Neural cell (in vitro differentiated cells): Measurements from ENCODE around the gene FNDC3B. TPM values are rescaled to one million over a fixed set of nuclear protein-coding genes. Genes with fewer than 3 reads are reported as not detected.

Experiments used
- H2AFZ ChIP-seq: fragments of 200-600, 300-800 bp; sonication (generic), shearing (Covaris generic); 2 replicates; pipeline ENCODE4 v1.6.0; 2014; ENCODE audit warnings: low read depth, mild to moderate bottlenecking, antibody characterized with exemption, low read length, moderate library complexity
- H3F3A ChIP-seq: fragments of 200-600 bp; shearing (Covaris generic); 2 replicates; pipeline ENCODE4 v1.6.1; 2016; ENCODE audit warnings: mild to moderate bottlenecking, moderate library complexity, mixed read lengths, antibody characterized with exemption, low read length; ENCODE audit not compliant: insufficient read depth, poor library complexity, severe bottlenecking
- H3K27ac ChIP-seq: fragments of 200-600, 300-800 bp; sonication (generic), shearing (Covaris generic); 2 replicates; pipeline ENCODE4 v1.5.1; 2014; ENCODE audit warnings: mild to moderate bottlenecking, low read length, moderate library complexity
- H3K27me3 ChIP-seq: fragments of 300-800, 200-600 bp; sonication (generic), shearing (Covaris generic); 2 replicates; pipeline ENCODE4 v1.6.0; 2014; ENCODE audit warnings: mild to moderate bottlenecking, low read depth, low read length, moderate library complexity; ENCODE audit not compliant: insufficient read depth
- H3K36me3 ChIP-seq: fragments of 300-800, 200-600 bp; sonication (generic), shearing (Covaris generic); 2 replicates; pipeline ENCODE4 v1.5.1; 2014; ENCODE audit warnings: mild to moderate bottlenecking, antibody characterized with exemption, low read length, moderate library complexity; ENCODE audit not compliant: insufficient read depth
- H3K4me2 ChIP-seq: fragments of 300-800, 200-600 bp; sonication (generic), shearing (Covaris generic); 2 replicates; pipeline ENCODE4 v1.6.0; 2014; ENCODE audit warnings: mild to moderate bottlenecking, low read length
- H3K4me3 ChIP-seq: fragments of 300-800, 200-600 bp; sonication (generic), shearing (Covaris generic); 2 replicates; pipeline ENCODE4 v1.5.1; 2014; ENCODE audit warnings: mild to moderate bottlenecking, low read length, moderate library complexity
- H3K79me2 ChIP-seq: fragments of 200-600 bp; shearing (Covaris generic); replicated peaks from 2 replicates; pipeline ENCODE4 v1.6.0; 2014; ENCODE audit warnings: mild to moderate bottlenecking, low read length, moderate library complexity; ENCODE audit not compliant: insufficient read depth
- H3K9ac ChIP-seq: fragments of 300-800, 200-600 bp; sonication (generic), shearing (Covaris generic); 2 replicates; pipeline ENCODE4 v1.6.1; 2016; ENCODE audit warnings: mild to moderate bottlenecking, low read length, mixed read lengths
- H3K9me2 ChIP-seq: fragments of 200-600 bp; shearing (Covaris generic); 2 replicates; pipeline ENCODE4 v1.6.1; 2016; ENCODE audit warnings: mild to moderate bottlenecking, low read length, mixed read lengths; ENCODE audit not compliant: insufficient read depth
- H3K9me3 ChIP-seq: fragments of 200-600, 300-800 bp; sonication (generic), shearing (Covaris generic); 2 replicates; pipeline ENCODE4 v1.6.1; 2016; ENCODE audit warnings: mild to moderate bottlenecking, mixed run types, low read length, moderate library complexity, mixed read lengths
- H4K20me1 ChIP-seq: fragments of 200-600 bp; shearing (Covaris generic); 2 replicates; pipeline ENCODE4 v1.6.1; 2016; ENCODE audit warnings: mild to moderate bottlenecking, mixed run types; ENCODE audit not compliant: insufficient read depth
- EP300 ChIP-seq: fragments of 450-650 bp; conservative IDR thresholded peaks from 2 replicates; pipeline ENCODE4 v1.6.1; 2014; ENCODE audit warnings: antibody characterized with exemption, mild to moderate bottlenecking, moderate library complexity; ENCODE audit not compliant: poor library complexity, severe bottlenecking
- EZH2 ChIP-seq: fragments of 200-600, 300-800 bp; shearing (Covaris generic), sonication (generic); IDR thresholded peaks from 2 replicates; pipeline ENCODE4 v1.6.1; 2014; ENCODE audit warnings: antibody characterized with exemption, low read length, borderline replicate concordance, mild to moderate bottlenecking; ENCODE audit not compliant: insufficient read depth, poor library complexity, severe bottlenecking
- MXI1 ChIP-seq: fragments of 450-650 bp; conservative IDR thresholded peaks from 2 replicates; pipeline ENCODE4 v1.6.1; 2014; ENCODE audit warnings: antibody characterized with exemption, mild to moderate bottlenecking; ENCODE audit not compliant: poor library complexity, severe bottlenecking
- POLR2AphosphoS5 ChIP-seq: IDR thresholded peaks from 2 replicates; pipeline ENCODE4 v1.6.1; 2012
- RAD21 ChIP-seq: fragments of 450-650 bp; conservative IDR thresholded peaks from 2 replicates; pipeline ENCODE4 v1.6.1; 2014; ENCODE audit warnings: antibody characterized with exemption, mild to moderate bottlenecking, moderate library complexity
- SMC3 ChIP-seq: fragments of 450-650 bp; conservative IDR thresholded peaks from 2 replicates; pipeline ENCODE4 v1.6.1; 2014; ENCODE audit warnings: antibody characterized with exemption, mild to moderate bottlenecking, moderate library complexity; ENCODE audit not compliant: poor library complexity
- TAF1 ChIP-seq: IDR thresholded peaks from 2 replicates; pipeline ENCODE4 v1.6.1; 2012; ENCODE audit warnings: low read depth
- polyA plus RNA-seq: library from polyadenylated mRNA; depleted of rRNA; stranded (reverse); fragments of >200 nt; gene quantifications from 2 replicates; pipeline ENCODE4 v1.2.3, GENCODE V29; 2014
- TF ChIP-seq, protein P1 (sequence below): fragments of 450-650 bp; IDR thresholded peaks from 2 replicates; pipeline ENCODE4 v1.5.1; 2014; ENCODE audit warnings: antibody characterized with exemption, mild to moderate bottlenecking, moderate library complexity; ENCODE audit not compliant: poor library complexity, severe bottlenecking
- TF ChIP-seq, protein P2 (sequence below): IDR thresholded peaks from 2 replicates; pipeline ENCODE4 v1.6.1; 2012; ENCODE audit warnings: borderline replicate concordance

FNDC3B gene
- polyA plus RNA-seq, 1 donor from 2014 or later: 4.9 TPM

DNA sequence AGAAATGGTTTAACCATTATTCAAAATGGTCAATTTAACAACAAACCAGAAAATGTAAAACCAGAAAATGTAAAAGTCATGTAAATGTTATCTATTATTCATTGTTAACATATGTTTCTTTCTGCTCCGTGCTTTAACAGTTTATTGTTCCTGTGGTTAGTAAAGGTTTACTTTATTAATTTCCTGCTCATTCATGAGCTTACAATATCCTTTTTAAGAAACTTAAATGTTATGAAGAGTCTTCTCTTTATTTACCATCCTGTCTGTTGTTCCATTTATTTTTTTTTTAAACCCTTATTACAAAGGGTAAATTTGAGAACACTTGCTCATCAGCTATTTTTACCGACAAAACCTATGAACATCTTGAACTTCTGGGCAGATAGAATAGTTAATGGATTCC, 260.8 kb downstream of the FNDC3B start:
- H3F3A ChIP-seq: no peaks in the 10 kb centered on the region
- H4K20me1 ChIP-seq: no peaks in the 10 kb centered on the region
- no peak for TF ChIP-seq SMC3
- TF ChIP-seq TAF1: no peak
- TF ChIP-seq, protein P1, sequence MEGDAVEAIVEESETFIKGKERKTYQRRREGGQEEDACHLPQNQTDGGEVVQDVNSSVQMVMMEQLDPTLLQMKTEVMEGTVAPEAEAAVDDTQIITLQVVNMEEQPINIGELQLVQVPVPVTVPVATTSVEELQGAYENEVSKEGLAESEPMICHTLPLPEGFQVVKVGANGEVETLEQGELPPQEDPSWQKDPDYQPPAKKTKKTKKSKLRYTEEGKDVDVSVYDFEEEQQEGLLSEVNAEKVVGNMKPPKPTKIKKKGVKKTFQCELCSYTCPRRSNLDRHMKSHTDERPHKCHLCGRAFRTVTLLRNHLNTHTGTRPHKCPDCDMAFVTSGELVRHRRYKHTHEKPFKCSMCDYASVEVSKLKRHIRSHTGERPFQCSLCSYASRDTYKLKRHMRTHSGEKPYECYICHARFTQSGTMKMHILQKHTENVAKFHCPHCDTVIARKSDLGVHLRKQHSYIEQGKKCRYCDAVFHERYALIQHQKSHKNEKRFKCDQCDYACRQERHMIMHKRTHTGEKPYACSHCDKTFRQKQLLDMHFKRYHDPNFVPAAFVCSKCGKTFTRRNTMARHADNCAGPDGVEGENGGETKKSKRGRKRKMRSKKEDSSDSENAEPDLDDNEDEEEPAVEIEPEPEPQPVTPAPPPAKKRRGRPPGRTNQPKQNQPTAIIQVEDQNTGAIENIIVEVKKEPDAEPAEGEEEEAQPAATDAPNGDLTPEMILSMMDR: no peak
- TF ChIP-seq EZH2: no peak
- no peak for TF ChIP-seq RAD21
- no peak for TF ChIP-seq EP300
- TF ChIP-seq MXI1: no peak
- no peak for TF ChIP-seq POLR2AphosphoS5
- TF ChIP-seq, protein P2, sequence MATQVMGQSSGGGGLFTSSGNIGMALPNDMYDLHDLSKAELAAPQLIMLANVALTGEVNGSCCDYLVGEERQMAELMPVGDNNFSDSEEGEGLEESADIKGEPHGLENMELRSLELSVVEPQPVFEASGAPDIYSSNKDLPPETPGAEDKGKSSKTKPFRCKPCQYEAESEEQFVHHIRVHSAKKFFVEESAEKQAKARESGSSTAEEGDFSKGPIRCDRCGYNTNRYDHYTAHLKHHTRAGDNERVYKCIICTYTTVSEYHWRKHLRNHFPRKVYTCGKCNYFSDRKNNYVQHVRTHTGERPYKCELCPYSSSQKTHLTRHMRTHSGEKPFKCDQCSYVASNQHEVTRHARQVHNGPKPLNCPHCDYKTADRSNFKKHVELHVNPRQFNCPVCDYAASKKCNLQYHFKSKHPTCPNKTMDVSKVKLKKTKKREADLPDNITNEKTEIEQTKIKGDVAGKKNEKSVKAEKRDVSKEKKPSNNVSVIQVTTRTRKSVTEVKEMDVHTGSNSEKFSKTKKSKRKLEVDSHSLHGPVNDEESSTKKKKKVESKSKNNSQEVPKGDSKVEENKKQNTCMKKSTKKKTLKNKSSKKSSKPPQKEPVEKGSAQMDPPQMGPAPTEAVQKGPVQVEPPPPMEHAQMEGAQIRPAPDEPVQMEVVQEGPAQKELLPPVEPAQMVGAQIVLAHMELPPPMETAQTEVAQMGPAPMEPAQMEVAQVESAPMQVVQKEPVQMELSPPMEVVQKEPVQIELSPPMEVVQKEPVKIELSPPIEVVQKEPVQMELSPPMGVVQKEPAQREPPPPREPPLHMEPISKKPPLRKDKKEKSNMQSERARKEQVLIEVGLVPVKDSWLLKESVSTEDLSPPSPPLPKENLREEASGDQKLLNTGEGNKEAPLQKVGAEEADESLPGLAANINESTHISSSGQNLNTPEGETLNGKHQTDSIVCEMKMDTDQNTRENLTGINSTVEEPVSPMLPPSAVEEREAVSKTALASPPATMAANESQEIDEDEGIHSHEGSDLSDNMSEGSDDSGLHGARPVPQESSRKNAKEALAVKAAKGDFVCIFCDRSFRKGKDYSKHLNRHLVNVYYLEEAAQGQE: no peak
- no peaks in the 10 kb centered on the region for H3K9me2 ChIP-seq
- H2AFZ ChIP-seq: no peak overlapping the region
- no peak overlapping the region for H3K9ac ChIP-seq
- H3K27ac ChIP-seq: no peak overlapping the region
- no peaks in the 10 kb centered on the region for H3K36me3 ChIP-seq
- no peak overlapping the region for H3K4me3 ChIP-seq
- no peaks in the 10 kb centered on the region for H3K9me3 ChIP-seq
- no peaks in the 10 kb centered on the region for H3K79me2 ChIP-seq
- H3K27me3 ChIP-seq: no peaks in the 10 kb centered on the region
- no peak overlapping the region for H3K4me2 ChIP-seq

DNA sequence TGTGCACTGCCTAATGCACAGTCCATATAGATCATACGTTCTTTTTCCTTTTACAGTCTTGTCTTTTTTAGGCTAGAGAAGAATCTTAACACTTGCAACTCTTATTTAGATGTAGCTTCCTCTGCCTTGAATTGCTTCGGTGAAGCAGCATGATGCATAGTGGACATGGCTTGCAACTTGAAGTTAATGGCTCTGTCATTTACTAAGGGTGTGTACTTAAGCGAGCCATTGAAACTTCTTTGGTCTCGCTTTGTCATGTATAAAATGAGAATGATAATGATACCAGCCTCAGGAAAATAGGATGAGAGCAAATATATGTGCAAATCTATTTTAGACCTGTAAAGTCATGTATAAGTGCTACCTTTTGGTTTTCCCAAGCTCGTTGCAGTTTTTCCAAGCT, 261.5 kb downstream of the FNDC3B start:
- H4K20me1 ChIP-seq: no peaks in the 10 kb centered on the region
- H3K27ac ChIP-seq: no peak overlapping the region
- TF ChIP-seq SMC3: no peak
- no peak for TF ChIP-seq TAF1
- no peak for TF ChIP-seq MXI1
- no peak for TF ChIP-seq EP300
- TF ChIP-seq, protein P1: no peak
- TF ChIP-seq EZH2: no peak
- TF ChIP-seq POLR2AphosphoS5: no peak
- TF ChIP-seq, protein P2: no peak
- no peak for TF ChIP-seq RAD21
- no peaks in the 10 kb centered on the region for H3K27me3 ChIP-seq
- H3K79me2 ChIP-seq: no peaks in the 10 kb centered on the region
- no peak overlapping the region for H3K4me3 ChIP-seq
- no peaks in the 10 kb centered on the region for H3K9me2 ChIP-seq
- H3K9ac ChIP-seq: no peak overlapping the region
- no peaks in the 10 kb centered on the region for H3K36me3 ChIP-seq
- no peaks in the 10 kb centered on the region for H3F3A ChIP-seq
- H3K4me2 ChIP-seq: no peak overlapping the region
- no peak overlapping the region for H2AFZ ChIP-seq
- no peaks in the 10 kb centered on the region for H3K9me3 ChIP-seq
